Keratinocyte (primary cell): ENCODE results near the gene EDEM1. TPM values are rescaled to one million over a fixed set of nuclear protein-coding genes. Genes with fewer than 3 reads are reported as not detected.
A peak's percentile ranks its signal among the peaks of the same experiment; 100 is the strongest.

Experiments used
- DNase-seq: peaks from one replicate; pipeline ENCODE4 v3.0.0-alpha.2; 2011; ENCODE audit warnings: low read depth, missing footprints, low spot score
- FAIRE-seq: peaks from 2 replicates; lab custom pipeline; 2011; peaks lifted over from hg19 to GRCh38; lab: Jason Lieb, UNC
- H2AFZ ChIP-seq: 2 replicates; pipeline ENCODE4 v1.6.0; 2012; ENCODE audit warnings: low read length, control low read depth, inconsistent platforms; ENCODE audit not compliant: control insufficient read depth
- H3K27ac ChIP-seq: 2 replicates; pipeline ENCODE4 v1.5.1; 2011; ENCODE audit warnings: low read length; ENCODE audit not compliant: control insufficient read depth, insufficient read depth
- H3K27me3 ChIP-seq: 3 replicates; pipeline ENCODE4 v1.6.0; 2011; ENCODE audit warnings: low read length; ENCODE audit not compliant: control insufficient read depth, insufficient read depth; ENCODE audit errors: extremely low read depth
- H3K36me3 ChIP-seq, 2 experiments: 2 replicates in 1 of 2; 3 replicates in 1 of 2; pipeline ENCODE4 v1.5.1; 2011; ENCODE audit warnings: low read length in 2 of 2, mild to moderate bottlenecking in 1 of 2; ENCODE audit not compliant: control insufficient read depth in 2 of 2, insufficient read depth in 2 of 2; ENCODE audit errors: extremely low read depth in 1 of 2
- H3K4me1 ChIP-seq: 3 replicates; pipeline ENCODE4 v1.5.1; 2011; ENCODE audit warnings: low read length; ENCODE audit not compliant: control insufficient read depth, insufficient read depth; ENCODE audit errors: extremely low read depth
- H3K4me2 ChIP-seq: 3 replicates; pipeline ENCODE4 v1.6.0; 2011; ENCODE audit warnings: low read depth, low read length; ENCODE audit not compliant: control insufficient read depth, insufficient read depth; ENCODE audit errors: extremely low read depth
- H3K4me3 ChIP-seq, 3 experiments: fragments of 200-600 bp in 1 of 3; sonication (generic) in 1 of 3; 2 replicates in 2 of 3; 3 replicates in 1 of 3; pipeline ENCODE4 v1.5.1; 2011 to 2016; ENCODE audit warnings: low read length in 3 of 3, mild to moderate bottlenecking in 3 of 3, control low read depth in 2 of 3, inconsistent platforms in 1 of 3, low read depth in 1 of 3, mixed read lengths in 1 of 3, mixed run types in 1 of 3, moderate library complexity in 1 of 3; ENCODE audit not compliant: control insufficient read depth in 2 of 3, insufficient read depth in 2 of 3; ENCODE audit errors: extremely low read depth in 1 of 3
- H3K79me2 ChIP-seq: 2 replicates; pipeline ENCODE4 v1.6.0; 2012; ENCODE audit warnings: low read length; ENCODE audit not compliant: control insufficient read depth, insufficient read depth
- H3K9ac ChIP-seq: 3 replicates; pipeline ENCODE4 v1.6.0; 2011; ENCODE audit warnings: low read length; ENCODE audit not compliant: control insufficient read depth, insufficient read depth; ENCODE audit errors: extremely low read depth
- H3K9me1 ChIP-seq: 3 replicates; pipeline ENCODE4 v1.6.0; 2011; ENCODE audit warnings: low read length; ENCODE audit not compliant: control insufficient read depth, insufficient read depth; ENCODE audit errors: extremely low read depth
- H3K9me3 ChIP-seq: 2 replicates; pipeline ENCODE4 v1.5.1; 2012; ENCODE audit warnings: low read depth, low read length; ENCODE audit not compliant: control insufficient read depth
- H4K20me1 ChIP-seq: 3 replicates; pipeline ENCODE4 v1.6.0; 2011; ENCODE audit warnings: low read length; ENCODE audit not compliant: control insufficient read depth, insufficient read depth; ENCODE audit errors: extremely low read depth
- EZH2 ChIP-seq: IDR thresholded peaks from one replicate; pipeline ENCODE4 v1.6.1; 2012; ENCODE audit warnings: inconsistent platforms, mild to moderate bottlenecking, low read length, moderate library complexity
- dilution Hi-C: fragments of 300-500 bp; cut with MboI; formaldehyde crosslinking; loops from one replicate; pipeline ENCODE4 v1.7.0; 2020; ENCODE audit warnings: low sequenced_read_pairs; ENCODE audit not compliant: extremely low pct_ligation_motif_present
- polyA plus RNA-seq, 5 experiments: library from polyadenylated mRNA; depleted of rRNA in 3 of 5; stranded (reverse) in 3 of 5; stranded (forward) in 1 of 5; unstranded in 1 of 5; fragments of >200 nt; gene quantifications; 1 replicate in 1 of 5; 2 replicates in 3 of 5; 3 replicates in 1 of 5; pipeline versions ENCODE4 v1.2.1 to v1.2.3, GENCODE V29; 2011 to 2012; ENCODE audit warnings: missing spikeins in 2 of 5, low read depth in 1 of 5, low replicate concordance in 1 of 5
- TF ChIP-seq, protein P1 (sequence below), 3 experiments: IDR thresholded peaks in 1 of 3; conservative IDR thresholded peaks in 1 of 3; optimal IDR thresholded peaks in 1 of 3; 2 replicates in 2 of 3; 3 replicates in 1 of 3; pipeline versions ENCODE3 to v1.5.1; 2011; ENCODE audit warnings: low read length in 3 of 3, mild to moderate bottlenecking in 3 of 3, moderate library complexity in 2 of 3, control low read depth in 1 of 3, inconsistent platforms in 1 of 3; ENCODE audit not compliant: insufficient read depth in 2 of 3; ENCODE audit errors: extremely low read depth in 1 of 3

The EDEM1 gene
- polyA plus RNA-seq, 1 donor (not counting 4 experiments of a cell fraction or from before 2014, with no cell fraction given): 65.2 TPM

DNA sequence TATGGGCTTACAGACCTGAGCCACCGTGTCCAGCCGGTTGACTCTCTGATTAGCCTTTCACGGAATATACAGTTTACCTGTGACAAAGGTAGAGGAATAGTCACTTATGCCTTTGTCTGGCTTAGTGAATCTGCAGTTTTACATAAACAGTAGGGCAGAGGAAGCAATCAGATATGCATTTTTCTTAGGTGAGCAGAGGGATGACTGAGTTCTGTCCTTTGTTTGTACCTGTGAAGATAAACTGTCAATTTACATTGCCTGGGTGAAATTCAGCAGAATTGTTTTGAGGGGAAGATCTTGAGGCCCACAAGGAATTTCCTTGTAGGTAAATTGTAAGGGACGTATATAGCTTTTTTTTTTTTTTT is 10.8 kb downstream of the EDEM1 start:
- no peak overlapping the region for H3K4me3 ChIP-seq
- H3K9ac ChIP-seq: peak overlapping the region; percentile 51
- H4K20me1 ChIP-seq: no peaks in the 10 kb centered on the region
- DNase-seq (no peak), FAIRE-seq (no peak)
- peaks cover 52% of the 10 kb centered on the region for H3K4me1 ChIP-seq
- H3K27ac ChIP-seq: peak overlapping the region; percentile 98
- H3K36me3 ChIP-seq: peaks cover 19 to 37% of the 10 kb centered on the region in 2 experiments
- no peaks in the 10 kb centered on the region for H3K9me3 ChIP-seq
- no peak overlapping the region for H2AFZ ChIP-seq
- H3K9me1 ChIP-seq: no peaks in the 10 kb centered on the region
- H3K27me3 ChIP-seq: no peaks in the 10 kb centered on the region
- H3K4me2 ChIP-seq: peak overlapping the region; percentile 95
- H3K79me2 ChIP-seq: peaks cover 32% of the 10 kb centered on the region
- TF ChIP-seq, protein P1, sequence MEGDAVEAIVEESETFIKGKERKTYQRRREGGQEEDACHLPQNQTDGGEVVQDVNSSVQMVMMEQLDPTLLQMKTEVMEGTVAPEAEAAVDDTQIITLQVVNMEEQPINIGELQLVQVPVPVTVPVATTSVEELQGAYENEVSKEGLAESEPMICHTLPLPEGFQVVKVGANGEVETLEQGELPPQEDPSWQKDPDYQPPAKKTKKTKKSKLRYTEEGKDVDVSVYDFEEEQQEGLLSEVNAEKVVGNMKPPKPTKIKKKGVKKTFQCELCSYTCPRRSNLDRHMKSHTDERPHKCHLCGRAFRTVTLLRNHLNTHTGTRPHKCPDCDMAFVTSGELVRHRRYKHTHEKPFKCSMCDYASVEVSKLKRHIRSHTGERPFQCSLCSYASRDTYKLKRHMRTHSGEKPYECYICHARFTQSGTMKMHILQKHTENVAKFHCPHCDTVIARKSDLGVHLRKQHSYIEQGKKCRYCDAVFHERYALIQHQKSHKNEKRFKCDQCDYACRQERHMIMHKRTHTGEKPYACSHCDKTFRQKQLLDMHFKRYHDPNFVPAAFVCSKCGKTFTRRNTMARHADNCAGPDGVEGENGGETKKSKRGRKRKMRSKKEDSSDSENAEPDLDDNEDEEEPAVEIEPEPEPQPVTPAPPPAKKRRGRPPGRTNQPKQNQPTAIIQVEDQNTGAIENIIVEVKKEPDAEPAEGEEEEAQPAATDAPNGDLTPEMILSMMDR (optimal IDR thresholded peaks at IDR 0.05 in 1 of 3, IDR thresholded peaks at IDR 0.05 in 1 of 3, conservative IDR thresholded peaks at IDR 0.05 in 1 of 3; ENCODE audit: extremely low read depth in 1 of 3, insufficient read depth in 2 of 3, low read length in 3 of 3): no peak
- TF ChIP-seq EZH2: no peak
- dilution Hi-C loops: no loop called here

DNA sequence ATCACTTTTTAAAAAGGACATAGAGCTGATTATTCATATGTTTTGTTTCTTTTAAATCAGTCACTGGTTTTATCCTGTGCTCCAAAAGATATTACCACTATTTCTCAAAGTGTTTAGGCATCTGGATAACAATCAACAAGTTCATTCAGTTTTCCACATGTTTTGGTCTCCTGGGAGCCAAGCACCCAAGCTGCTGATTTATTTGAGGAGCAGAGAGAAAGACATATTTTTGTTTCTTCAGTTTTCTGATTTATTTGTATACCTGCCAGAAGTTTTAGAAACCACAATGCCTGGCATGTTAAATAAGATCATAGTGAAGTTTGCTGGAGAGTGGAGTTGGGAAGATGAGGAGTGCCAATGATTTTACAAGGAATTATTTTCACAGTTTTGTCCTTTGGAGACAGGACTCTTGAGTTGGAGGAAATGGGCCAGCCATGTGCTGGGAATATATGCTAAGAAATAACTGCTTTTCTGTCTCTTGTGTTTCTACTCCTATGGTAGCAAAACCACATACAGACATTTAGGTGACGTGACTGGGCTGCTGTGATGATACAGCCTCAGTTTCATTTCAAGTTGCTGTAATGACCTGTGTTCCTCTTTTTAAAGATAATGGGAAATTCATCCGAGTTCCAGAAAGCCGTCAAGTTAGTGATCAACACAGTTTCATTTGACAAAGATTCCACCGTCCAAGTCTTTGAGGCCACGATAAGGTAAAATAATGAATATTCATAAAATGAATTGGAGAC is 11.7 kb downstream of the EDEM1 start:
- Histone ChIP-seq H3K27me3 (no peaks in the 10 kb centered on the region), H4K20me1 (no peaks in the 10 kb centered on the region), H3K4me2 (no peak overlapping the region), H3K9me3 (no peaks in the 10 kb centered on the region), H3K36me3 (peaks cover 20 to 42% of the 10 kb centered on the region in 2 experiments), H3K4me3 (no peak overlapping the region), H3K27ac (no peak overlapping the region), H2AFZ (no peak overlapping the region), H3K9ac (no peak overlapping the region), H3K9me1 (no peaks in the 10 kb centered on the region), H3K4me1 (peaks cover 47% of the 10 kb centered on the region), H3K79me2 (peaks cover 27% of the 10 kb centered on the region)
- FAIRE-seq: no peak
- no peak for DNase-seq
- dilution Hi-C loops: no loop called here
- no peak for TF ChIP-seq EZH2
- TF ChIP-seq, protein P1 (optimal IDR thresholded peaks at IDR 0.05 in 1 of 3, IDR thresholded peaks at IDR 0.05 in 1 of 3, conservative IDR thresholded peaks at IDR 0.05 in 1 of 3; ENCODE audit: extremely low read depth in 1 of 3, insufficient read depth in 2 of 3, low read length in 3 of 3): no peak
